K562 (cell line): ENCODE results near the gene HMX3. TPM values are rescaled to one million over a fixed set of nuclear protein-coding genes. Genes with fewer than 3 reads are reported as not detected.

Source experiments
- CBFA2T3 ChIP-seq: fragments of 450-650 bp; IDR thresholded peaks from 2 replicates; pipeline ENCODE4 v1.6.1; 2017
- CEBPG ChIP-seq, 3 experiments: fragments of 200-800 bp in 1 of 3; sonication (Bioruptor generic) in 1 of 3; sonication (generic) in 1 of 3; formaldehyde crosslinking in 1 of 3; IDR thresholded peaks in 2 of 3; conservative IDR thresholded peaks in 1 of 3; 2 replicates each; pipeline versions ENCODE4 v1.6.1 to v1.8.0; 2016 to 2022; ENCODE audit warnings: missing compliant biosample characterization in 2 of 3, missing genetic modification characterization in 2 of 3, mild to moderate bottlenecking in 1 of 3, missing genetic modification reagents in 1 of 3
- FOXO4 ChIP-seq: fragments of 450-650 bp; formaldehyde crosslinking; IDR thresholded peaks from 2 replicates; pipeline ENCODE4 v1.4.0; 2020; ENCODE audit warnings: mild to moderate bottlenecking, moderate library complexity
- IFI16 ChIP-seq: fragments of 250-450 bp; sonication (Bioruptor Pico); IDR thresholded peaks from 2 replicates; pipeline ENCODE4 v2.1.2; 2022; ENCODE audit warnings: mild to moderate bottlenecking, inconsistent platforms
- MAZ ChIP-seq, 2 experiments: fragments of 450-650 bp in 1 of 2; sonication (generic) in 1 of 2; formaldehyde crosslinking; IDR thresholded peaks in 1 of 2; conservative IDR thresholded peaks in 1 of 2; 2 replicates each; pipeline versions ENCODE4 v1.4.0 to v1.5.0; 2020; ENCODE audit warnings: mild to moderate bottlenecking in 1 of 2, missing genetic modification reagents in 1 of 2
- POLR2A ChIP-seq: fragments of 450-650 bp; conservative IDR thresholded peaks from 2 replicates; pipeline ENCODE4 v1.6.1; 2016
- POLR2H ChIP-seq: IDR thresholded peaks from 2 replicates; pipeline ENCODE4 v1.6.1; 2016; ENCODE audit warnings: missing genetic modification characterization, low read depth, mild to moderate bottlenecking, control low read depth, missing compliant biosample characterization, moderate library complexity
- RBM34 ChIP-seq: fragments of 200-400 bp; formaldehyde crosslinking; IDR thresholded peaks from 2 replicates; pipeline ENCODE4 v1.6.1; 2018; ENCODE audit warnings: low read length, borderline replicate concordance; ENCODE audit not compliant: insufficient read depth
- SETDB1 ChIP-seq: IDR thresholded peaks from one replicate; pipeline ENCODE4 v1.6.1; 2012; ENCODE audit warnings: low read length, control low read depth, inconsistent platforms
- SOX6 ChIP-seq: fragments of 450-650 bp; IDR thresholded peaks from 2 replicates; pipeline ENCODE4 v1.6.1; 2014; ENCODE audit warnings: mild to moderate bottlenecking
- ZBTB40 ChIP-seq, 2 experiments: fragments of 450-650 bp in 1 of 2; sonication (generic) in 1 of 2; formaldehyde crosslinking in 1 of 2; IDR thresholded peaks; 2 replicates each; pipeline versions ENCODE4 v1.7.1 to v1.9.0; 2016 to 2022; ENCODE audit warnings: inconsistent platforms in 1 of 2, mild to moderate bottlenecking in 1 of 2, missing genetic modification reagents in 1 of 2
- ZNF23 ChIP-seq: fragments of 250-450 bp; sonication (Bioruptor Pico); IDR thresholded peaks from 2 replicates; pipeline ENCODE4 v1.4.0; 2020; ENCODE audit warnings: mild to moderate bottlenecking
- ZNF740 ChIP-seq, 3 experiments: fragments of 200-800 bp in 1 of 3; sonication (Bioruptor generic) in 1 of 3; sonication (generic) in 1 of 3; formaldehyde crosslinking in 1 of 3; IDR thresholded peaks; 2 replicates each; pipeline versions ENCODE4 v1.6.1 to v1.8.0; 2016 to 2022; ENCODE audit warnings: mild to moderate bottlenecking in 2 of 3, missing compliant biosample characterization in 2 of 3, missing genetic modification characterization in 2 of 3, missing genetic modification reagents in 1 of 3
- polyA plus RNA-seq, 8 experiments: library from polyadenylated mRNA; depleted of rRNA in 4 of 8; stranded (reverse) in 5 of 8; unstranded in 3 of 8; fragments of >200 nt; fragmentation: Nextera tagmentation in 2 of 8; fragmentation: Illumina TruSeq in 1 of 8; extraction: Ambion mirVana in 2 of 8; extraction: Trizol in 1 of 8; gene quantifications; 2 replicates each; pipeline versions ENCODE4 v1.2.1 to v1.2.3, GENCODE V29; 2011 to 2014; ENCODE audit warnings: inconsistent platforms in 1 of 8, missing spikeins in 1 of 8
- total RNA-seq, 7 experiments: library from RNA; depleted of rRNA in 6 of 7; stranded (reverse); fragments of >200 nt in 6 of 7; fragmentation: Illumina TruSeq in 2 of 7; extraction: Trizol in 2 of 7; gene quantifications; 2 replicates each; pipeline versions ENCODE4 v1.2.1 to v1.2.3, GENCODE V29; 2011 to 2021; ENCODE audit warnings: low replicate concordance in 1 of 7

HMX3 gene
- total and polyA plus RNA-seq, 9 of the 15 experiments (the other 6 are each of a cell fraction or from before 2014, with no cell fraction given): 0.55 to 43.5 (median 7.4) TPM; not detected in 2

- TF ChIP-seq ZNF740 (CRISPR knock-in tag; IDR thresholded peaks at IDR 0.05): no peak
- peak in 1 of 2 experiments; percentile 71; a peak in 2 of 4 replicates for TF ChIP-seq ZNF740 (tag; IDR thresholded peaks at IDR 0.05)
- TF ChIP-seq ZNF23: no peak
- TF ChIP-seq RBM34: no peak
- TF ChIP-seq CBFA2T3: no peak
- TF ChIP-seq SOX6: no peak
- peak; percentile 81 for TF ChIP-seq POLR2H
- TF ChIP-seq SETDB1: no peak
- peak; percentile 75 for TF ChIP-seq POLR2A
- no peak for TF ChIP-seq IFI16
- TF ChIP-seq CEBPG (CRISPR knock-in tag; IDR thresholded peaks at IDR 0.05): peak; percentile 53; the same call in 1 of the 2 replicates
- peak; percentile 13 to 78; a peak in 3 of 4 replicates for TF ChIP-seq CEBPG (tag; conservative IDR thresholded peaks at IDR 0.05 in 1 of 2, IDR thresholded peaks at IDR 0.05 in 1 of 2)
- peak; percentile 37; the same call in 1 of the 2 replicates for TF ChIP-seq ZBTB40 (IDR thresholded peaks at IDR 0.05)
- no peak for TF ChIP-seq ZBTB40 (CRISPR knock-in tag; IDR thresholded peaks at IDR 0.05)
- peak; percentile 25 to 47; a peak in 2 of 4 replicates for TF ChIP-seq MAZ (CRISPR knock-in tag; conservative IDR thresholded peaks at IDR 0.05 in 1 of 2, IDR thresholded peaks at IDR 0.05 in 1 of 2)
- no peak for TF ChIP-seq FOXO4 (CRISPR knock-in tag)
Measured at GRCh38 chr10:123135415-123136141, at the start of gene HMX3 (continued).
